Anterior cingulate cortex (tissue), 58 donors: ENCODE measurements around the gene GNLY.
A peak's percentile ranks its signal among the peaks of the same experiment; 100 is the strongest.

ENCODE experiments used
- DNase-seq, 58 donors: peaks; one replicate each; lab custom pipeline; 2025; lab: John Stamatoyannopoulos, UW

Gene GNLY

DNA sequence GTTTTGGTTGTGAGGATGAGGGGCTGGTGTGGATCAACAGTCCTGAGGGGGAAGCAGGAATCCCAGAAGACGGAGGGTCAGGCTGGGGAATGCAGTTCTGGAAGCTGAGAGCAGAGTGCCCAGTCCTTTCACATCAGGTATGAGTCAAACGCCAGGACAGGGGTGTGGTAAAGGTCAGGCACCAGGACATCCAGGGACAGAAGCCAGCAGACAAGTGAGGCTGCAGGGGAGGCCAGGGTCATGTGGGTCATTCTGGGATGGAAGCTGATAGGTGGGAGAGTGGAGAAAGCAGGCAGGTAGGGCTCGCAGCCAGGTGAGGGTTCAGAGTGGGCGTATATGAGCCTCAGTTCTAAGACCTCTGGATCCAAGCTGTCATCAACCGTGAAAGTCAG, 12.8 kb upstream of the GNLY start:
- DNase-seq = no peak

DNA sequence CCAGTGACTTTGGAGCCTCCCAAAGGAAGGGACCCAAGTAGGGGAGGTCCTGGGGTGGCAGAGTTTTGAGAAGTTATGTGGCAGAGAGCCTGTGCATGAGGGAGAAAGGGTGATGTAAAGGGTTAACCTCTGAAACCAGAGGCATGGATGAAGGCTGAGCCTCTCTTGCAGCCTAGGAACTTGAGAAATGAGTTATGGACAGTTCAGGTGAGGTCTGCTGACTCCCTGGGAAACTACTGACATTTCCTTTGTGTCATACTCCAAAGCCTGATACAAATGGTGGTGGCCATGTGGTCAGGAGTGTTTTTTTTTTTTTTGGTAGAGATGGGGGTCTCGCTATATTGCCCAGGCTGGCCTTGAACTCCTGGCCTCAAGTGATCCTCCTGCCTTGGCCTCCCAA, 12.4 kb upstream of the GNLY start:
- no peak for DNase-seq

DNA sequence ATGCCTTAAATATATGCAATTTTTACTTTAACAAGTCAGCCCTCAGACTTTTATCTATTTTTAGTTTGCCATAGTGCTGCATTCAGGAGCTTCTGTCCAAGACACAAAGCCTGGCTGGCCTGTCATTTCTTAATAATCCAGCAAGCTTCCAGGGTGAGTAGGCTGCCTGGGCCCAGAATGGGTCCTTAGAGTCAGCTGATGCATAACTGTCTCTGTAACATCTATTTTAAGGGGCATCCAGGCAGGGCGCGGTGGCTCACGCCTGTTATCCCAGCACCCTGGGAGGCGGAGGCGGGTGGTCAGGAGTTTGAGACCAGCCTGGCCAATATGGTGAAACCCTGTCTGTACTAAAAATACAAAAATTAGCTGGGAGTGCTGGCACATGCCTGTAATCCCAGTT, 11.8 kb upstream of the GNLY start:
- DNase-seq = no peak

DNA sequence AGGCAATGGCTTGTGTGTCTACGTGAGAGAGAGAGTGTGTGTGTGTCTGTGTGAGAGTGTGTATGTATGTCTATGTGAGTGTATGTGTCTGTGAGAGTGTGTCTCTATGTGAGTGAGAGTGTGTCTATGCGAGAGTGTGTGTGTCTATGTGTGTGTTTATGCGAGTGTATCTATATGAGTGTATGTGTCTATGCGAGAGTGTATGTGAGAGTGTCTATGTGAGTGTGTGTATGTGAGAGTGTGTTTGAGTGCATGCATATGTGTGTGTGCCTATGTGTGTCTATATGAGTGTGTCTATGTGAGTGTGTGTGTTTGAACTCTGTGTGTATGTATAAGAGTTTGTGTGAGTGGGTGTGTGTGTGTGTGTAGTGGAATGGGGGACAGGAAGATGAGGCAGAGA, 9.8 kb upstream of the GNLY start:
- no peak for DNase-seq

DNA sequence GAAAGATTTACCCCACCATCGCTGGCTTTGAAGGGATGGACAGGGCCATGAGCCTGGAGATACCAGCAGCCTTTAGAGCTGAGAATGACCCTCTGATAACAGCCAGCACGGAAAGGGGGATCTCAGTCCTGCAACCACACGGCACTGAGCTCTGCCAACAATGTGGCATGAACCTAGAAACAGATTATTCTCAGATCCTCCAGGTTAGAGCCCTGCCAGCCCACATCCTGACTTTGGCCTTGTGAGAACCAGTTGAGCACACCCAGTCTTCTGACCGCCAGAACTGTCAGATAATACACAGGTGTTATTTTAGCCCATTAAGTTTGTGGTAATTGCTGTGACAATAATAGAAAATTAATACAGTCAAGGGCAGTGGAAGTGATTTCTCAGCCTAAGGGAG, 9.4 kb upstream of the GNLY start:
- DNase-seq = no peak

DNA sequence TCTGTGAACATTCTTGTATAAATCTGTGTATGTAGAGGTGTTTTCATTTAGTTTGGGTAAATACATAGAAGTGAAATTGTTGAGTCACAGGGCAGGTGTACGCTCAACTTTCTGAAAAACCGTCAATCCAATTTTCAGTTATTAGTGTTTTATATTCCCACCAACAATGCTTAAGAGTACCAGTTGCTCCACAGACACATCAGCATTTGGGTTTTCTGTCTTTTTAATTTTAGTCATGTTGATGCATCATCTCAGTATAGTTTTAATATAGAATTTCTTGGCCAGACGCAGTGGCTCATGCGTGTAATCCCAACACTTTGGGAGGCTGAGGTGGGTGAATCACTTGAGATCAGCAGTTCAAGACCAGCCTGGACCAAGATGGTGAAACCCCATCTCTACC, 3.2 kb upstream of the GNLY start:
- DNase-seq = no peak

DNA sequence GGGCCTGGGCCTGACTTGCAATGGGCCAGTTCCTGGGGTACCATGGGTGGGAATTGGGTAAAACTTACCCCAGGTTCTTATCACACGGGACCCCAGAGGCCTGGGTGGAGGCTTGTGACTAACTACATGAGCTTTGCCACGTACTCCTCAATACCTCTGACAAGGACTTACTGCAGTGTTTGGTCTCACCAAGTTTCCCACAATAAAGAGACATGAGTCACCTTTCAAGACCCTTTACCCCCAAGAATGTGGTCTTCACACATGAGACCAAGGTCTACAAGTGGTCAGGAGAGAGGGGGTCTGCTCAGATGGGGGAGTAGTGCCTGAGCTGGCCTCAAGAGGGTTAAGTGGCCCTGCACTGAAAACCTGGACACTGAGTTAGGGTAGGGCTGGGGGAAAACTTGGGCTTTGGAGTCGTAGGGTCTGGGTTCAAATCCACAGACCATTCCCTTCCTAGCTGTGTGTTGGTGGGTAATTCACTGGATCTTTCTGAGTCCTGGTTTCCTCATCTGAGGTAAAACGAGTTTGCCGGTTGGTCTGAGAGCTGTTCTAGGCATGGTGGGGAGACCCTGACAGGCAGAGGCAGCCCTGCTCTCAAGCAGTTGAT, 2.0 kb upstream of the GNLY start:
- DNase-seq = no peak

DNA sequence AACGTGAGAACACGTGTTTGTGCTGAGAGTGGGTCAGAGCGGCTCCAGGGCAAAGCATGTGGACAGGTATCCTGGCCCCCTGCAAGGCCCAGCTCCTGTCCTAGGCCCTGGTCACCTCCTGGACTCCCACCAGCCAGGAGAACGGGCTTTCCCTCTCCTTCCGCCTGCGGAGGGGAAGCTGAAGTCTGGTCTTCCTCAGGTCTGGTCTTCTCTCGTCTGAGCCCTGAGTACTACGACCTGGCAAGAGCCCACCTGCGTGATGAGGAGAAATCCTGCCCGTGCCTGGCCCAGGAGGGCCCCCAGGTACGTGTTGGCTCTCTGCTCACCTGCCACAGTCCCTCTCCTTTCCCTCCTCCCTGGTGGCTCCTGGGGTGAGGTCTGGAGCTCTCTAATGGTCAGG, 963 bp downstream of the GNLY start:
- DNase-seq = no peak

DNA sequence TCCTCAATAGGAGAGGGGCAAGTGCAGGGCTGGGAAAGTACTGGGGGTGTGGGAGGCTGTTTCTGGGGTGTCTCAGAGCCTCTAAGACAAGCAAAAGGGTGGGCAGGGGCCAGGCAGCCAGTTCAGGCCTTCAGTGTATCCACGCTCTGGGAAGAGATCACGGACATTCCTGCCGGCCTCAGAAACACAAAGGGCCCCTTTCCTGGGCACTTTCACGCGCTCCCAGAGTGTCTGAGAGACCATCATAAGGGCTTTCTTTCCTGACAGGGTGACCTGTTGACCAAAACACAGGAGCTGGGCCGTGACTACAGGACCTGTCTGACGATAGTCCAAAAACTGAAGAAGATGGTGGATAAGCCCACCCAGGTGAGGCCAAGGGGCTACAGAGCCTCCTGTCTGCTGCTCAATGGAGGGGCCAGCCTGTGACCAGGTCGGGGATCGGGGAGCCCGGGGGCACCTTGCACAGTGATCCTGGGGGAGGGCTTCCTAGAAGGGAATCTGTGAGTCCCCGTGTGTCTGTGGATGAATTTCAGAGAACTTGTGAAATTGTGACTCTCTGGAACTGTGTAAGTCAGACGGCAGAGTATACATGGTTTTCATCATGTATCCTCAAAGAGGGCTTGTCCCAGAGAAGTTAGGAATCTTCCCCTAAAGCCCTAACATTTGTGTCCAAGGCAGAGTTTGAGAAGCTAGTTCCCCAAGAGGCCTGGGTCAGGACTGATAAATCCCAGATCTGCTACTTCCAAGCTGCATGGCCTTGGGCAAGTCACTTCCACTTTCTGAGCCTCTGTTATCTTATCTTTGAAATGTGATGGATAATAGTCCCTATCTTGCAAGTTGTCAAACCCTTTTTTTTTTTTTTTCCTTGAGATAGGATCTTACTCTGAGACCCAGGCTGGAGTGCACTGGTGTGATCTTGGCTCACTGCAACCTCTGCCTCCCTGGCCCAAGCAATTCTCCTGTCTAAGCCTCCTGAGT, 1.8 kb downstream of the GNLY start:
- DNase-seq = no peak

DNA sequence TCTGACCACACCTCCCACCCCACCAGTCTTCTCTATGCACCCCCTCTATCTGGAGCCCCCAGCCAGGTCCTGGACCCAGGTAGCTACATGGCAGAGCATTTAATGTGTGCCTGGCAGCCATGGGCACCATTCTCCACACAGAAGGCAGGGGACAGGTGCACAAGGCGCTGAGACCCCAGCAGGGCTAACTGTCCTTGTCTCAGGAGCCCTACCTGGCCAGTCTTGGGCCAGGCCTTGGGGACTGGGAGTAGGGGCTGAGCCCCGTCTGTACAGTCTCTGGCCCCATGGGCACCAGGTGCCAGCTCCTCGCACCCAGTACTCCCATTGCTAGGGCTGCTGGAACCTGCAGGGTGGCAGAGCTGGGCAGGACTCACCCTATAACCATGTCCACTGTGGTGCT, 2.9 kb downstream of the GNLY start:
- DNase-seq = no peak

DNA sequence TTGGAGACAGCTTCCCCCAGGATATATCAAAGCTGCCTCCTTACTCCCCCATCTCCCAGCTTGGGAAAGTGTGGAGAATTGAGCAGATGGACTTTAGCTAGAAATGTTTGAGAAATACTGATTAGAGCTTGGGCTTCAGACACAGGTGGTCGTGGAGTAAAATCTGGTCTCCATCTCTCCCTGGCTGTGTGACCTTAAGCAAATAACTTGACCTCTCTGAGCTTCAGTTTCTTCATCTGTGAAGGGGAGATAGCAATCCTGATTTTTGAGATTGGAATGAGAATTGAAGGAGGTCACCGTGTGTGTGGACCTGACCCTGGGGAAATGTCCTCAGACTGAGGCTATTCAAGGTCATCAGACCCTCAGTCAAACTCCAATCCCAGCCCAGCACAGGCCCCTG, 3.6 kb downstream of the GNLY start:
- no peak for DNase-seq

DNA sequence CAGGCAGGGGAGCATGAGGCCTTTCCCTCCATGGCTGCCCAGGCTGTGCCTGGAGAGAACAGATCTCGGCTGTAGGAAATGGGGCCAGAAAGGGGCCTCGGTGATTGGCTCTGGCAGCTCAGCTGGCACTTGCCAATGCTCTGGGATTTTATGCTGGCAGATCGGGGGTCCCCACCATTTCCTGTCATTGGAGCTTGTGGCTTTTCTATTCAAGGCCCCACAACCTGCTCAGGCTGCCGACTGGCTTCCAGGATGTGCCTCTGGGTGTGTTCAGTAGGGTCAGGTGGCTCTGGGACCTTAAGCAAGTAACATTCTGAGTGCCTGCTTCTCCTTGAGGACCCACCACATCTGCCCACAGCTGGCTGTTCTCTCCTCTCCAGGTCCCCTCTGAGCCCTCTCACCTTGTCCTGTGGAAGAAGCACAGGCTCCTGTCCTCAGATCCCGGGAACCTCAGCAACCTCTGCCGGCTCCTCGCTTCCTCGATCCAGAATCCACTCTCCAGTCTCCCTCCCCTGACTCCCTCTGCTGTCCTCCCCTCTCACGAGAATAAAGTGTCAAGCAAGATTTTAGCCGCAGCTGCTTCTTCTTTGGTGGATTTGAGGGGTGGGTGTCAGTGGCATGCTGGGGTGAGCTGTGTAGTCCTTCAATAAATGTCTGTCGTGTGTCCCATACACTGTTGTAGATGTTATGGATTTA, 4.2 kb downstream of the GNLY start:
- no peak for DNase-seq

DNA sequence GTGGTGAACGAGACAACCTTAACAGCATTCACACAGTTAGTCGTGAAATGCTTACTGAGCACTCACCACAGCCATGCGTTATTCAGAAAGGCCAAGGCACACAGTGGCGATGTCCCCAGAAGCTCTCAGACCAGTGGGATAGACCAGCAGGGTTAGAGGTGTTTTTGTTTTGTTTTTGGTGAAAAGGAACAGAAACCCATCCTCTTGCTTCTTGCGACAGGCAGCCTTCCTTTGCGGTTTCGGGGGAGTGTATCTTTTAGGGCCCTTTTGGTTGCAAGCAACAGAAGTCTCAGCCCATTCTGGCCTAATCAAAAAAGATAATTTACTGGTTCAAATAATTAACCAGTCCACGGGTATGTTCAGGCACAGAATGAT, 4.7 kb downstream of the GNLY start:
- DNase-seq = no peak

DNA sequence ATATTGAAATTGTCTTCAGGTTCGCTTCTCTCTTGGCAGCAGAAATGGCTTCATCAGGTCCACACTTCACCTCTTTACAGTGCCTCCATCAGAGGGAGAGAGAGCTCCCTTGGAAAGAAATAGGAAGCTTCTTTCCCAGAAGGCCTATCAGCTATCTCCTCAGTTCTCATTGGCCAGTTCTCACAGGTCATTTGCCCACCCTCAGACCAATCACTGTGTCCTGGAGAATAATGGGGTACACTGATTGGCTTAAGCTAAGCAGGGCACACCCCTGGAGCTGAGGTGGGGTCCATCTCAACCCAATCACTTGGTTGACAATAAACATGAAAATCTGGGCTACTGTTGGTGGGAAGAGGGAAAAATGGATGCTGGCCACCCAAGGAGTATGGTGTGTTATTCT, 5.2 kb downstream of the GNLY start:
- no peak for DNase-seq

DNA sequence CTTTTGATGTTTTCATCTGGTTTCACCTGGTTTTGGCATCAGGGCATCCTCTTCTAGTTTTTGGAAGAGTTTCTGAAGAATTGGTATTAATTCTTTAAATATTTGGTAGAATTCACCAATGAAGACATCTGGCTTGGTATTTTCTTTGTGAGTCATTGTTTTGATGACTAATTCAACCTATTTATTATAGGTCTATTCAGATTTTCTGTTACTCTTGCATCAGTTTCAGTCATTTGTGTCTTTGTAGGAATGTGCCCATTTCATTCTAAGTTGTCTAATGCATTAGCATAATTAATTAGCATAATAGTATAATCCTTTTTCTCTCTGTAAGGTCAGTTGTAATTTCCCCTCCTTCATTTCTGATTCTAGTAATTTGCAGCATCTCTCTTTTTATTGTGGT, 8.0 kb downstream of the GNLY start:
- DNase-seq = no peak

DNA sequence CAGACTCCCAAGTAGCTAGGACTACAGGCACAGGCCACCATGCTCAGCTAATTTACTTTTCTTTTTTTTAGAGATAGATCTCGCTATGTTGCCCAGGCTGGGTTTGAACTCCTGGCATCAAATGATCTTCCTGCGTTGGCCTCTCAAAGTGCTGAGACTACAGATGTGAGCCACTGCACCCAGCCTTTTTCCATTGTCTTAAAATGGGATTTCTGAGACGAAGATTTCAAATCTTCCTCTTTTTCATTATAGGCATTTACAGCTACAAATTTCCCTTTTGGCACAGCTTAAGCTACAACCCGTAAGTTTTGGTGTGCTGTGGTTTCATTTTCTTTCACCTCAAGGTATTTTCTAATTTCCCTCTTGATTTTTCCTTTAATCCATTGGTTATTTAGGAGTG, 8.6 kb downstream of the GNLY start:
- no peak for DNase-seq

DNA sequence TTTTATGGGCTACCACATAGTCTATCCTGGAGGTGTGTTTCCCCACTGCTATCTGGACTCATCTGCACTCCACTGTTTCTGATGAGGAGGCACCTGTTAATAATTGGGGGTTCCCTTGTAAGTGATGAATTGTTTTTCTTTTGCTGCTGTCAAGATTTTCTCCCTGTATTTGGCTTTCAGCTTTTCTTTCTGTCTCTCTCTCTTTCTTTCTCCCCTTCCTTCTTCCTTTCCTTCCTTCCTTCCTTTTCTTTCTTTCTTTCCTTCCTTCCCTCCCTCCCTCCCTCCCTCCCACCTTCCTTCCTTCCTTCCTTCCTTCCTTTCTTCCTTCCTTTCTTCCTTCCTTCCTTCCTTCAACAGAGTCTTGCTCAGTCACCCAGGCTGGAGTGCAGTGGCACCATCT, 9.2 kb downstream of the GNLY start:
- no peak for DNase-seq

DNA sequence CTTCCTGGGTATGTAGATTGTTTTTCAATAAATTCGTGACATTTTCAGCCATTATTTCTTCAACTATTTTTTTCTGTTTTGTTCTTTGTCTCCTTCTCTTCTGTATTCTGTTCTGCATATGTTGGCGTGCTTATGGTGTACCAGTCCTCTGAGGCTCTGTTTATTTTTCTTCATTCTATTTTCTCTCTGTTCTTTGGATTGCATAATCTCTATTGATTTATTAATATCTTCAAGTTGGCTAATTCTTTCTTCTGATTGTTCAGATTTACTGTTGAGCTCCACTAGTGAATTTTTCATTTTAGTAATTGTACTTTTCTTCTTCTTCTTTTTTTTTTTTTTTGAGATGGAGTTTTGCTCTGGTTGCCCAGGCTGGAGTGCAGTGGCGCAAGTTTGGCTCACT, 9.9 kb downstream of the GNLY start:
- no peak for DNase-seq

DNA sequence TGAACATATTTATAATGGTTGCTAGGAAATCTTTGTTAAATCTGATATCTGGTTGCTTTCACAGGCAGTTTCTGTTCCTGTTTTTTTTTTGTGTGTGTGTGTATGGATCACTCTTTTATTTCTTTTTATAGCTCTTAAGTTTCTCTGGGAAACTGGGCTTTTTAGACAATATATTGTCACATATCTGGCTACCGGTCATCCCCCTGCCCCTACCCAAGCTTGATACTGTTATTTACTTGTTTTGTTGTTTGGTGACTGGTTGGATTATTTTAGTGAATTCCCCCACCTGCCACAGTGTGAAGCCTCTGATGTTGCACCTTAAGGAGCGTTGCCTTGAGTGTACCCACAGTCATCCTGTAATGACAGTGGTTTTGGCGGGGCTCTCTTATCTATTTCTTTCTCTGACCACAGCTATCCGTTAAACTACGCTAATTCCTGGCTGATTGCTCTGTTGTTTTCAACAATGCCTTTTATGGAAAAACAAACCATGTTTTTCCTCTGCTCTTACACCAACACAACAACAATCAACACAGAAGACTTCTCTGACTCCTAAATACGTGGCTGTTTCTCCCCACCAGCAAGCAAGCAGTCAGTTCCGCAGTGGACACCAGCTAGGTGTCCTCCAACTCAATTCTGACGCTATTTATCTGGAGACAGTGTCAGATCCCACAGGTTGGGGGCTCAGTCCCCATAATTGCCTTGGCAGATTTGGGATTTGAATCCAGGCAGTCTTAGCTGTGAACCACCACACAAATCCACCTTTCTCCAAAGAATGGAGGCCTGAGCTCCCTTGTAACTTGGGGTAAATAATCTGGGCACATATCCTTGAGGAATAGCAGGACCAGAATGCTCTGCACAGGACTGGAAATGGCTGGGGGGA, 10.9 kb downstream of the GNLY start:
- DNase-seq = no peak

DNA sequence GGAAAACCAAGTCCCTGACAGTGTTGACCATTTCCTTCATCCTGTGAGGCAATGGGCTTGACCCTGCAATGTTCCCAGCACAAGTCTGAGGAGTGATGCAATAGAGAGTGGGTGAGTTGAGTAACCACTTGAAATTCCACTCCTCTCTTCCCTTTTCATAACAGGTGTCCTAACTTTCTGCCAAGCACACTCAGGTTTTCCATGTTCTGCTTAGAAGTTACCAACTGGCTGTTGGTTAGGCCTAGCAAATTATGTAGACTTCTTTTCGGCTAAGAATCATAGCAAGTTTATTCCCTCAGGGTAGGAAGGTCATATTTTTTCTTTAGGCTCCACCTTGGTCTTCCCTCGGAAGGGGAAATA, 11.5 kb downstream of the GNLY start:
- DNase-seq = peak in 1 of 58 donors; percentile 50

DNA sequence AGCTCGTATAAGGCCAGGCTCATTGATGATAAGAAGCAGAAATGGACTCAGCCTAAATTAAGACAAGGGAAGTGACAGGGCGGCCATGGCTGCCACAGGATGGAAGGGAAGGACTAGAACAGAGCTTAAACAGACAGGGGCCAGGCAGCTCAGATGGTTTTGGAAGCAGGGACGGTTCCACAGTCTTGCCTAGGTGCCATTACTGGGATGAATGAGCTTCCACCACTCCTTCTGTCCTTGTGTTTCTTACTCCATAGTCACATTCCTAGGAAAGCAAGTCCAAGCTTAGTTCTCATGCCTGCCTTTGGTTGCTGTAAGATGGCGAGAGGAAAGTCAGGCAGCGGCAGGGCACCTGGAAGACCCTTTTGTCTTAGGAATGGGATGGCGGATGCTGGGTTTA, 11.9 kb downstream of the GNLY start:
- no peak for DNase-seq
